Fibroblast of villous mesenchyme (primary cell): ENCODE data around the gene RLF. TPM values are rescaled to one million over a fixed set of nuclear protein-coding genes. Genes with fewer than 3 reads are reported as not detected.

Source experiments
- DNase-seq: peaks from one replicate; pipeline ENCODE4 v3.0.0-alpha.2; 2010; ENCODE audit warnings: low read depth
- H3K4me3 ChIP-seq: 2 replicates; pipeline ENCODE4 v1.5.1; 2011; ENCODE audit warnings: low read depth, mild to moderate bottlenecking, low read length
- CTCF ChIP-seq: IDR thresholded peaks from 2 replicates; pipeline ENCODE4 v1.5.1; 2012; ENCODE audit warnings: low read depth, mild to moderate bottlenecking, low read length; ENCODE audit not compliant: insufficient read depth
- total RNA-seq: library from RNA; depleted of rRNA; stranded (reverse); fragments of >200 nt; gene quantifications from 2 replicates; pipeline ENCODE4 v1.2.3, GENCODE V29; 2012

RLF gene
- total RNA-seq, 1 donor, result 26.3 TPM

- no peak overlapping the region for H3K4me3 ChIP-seq
- no peak for TF ChIP-seq CTCF
- DNase-seq, result no peak
These were observed 71.3 kb downstream of the RLF start for GRCh38 chr1:40232444-40232843.

GRCh38 chr1:40239626-40240025 lies 78.4 kb downstream of the RLF start:
- DNase-seq, result peak; percentile 65
- TF ChIP-seq CTCF, result no peak
- H3K4me3 ChIP-seq, result no peak overlapping the region

- no peak overlapping the region for H3K4me3 ChIP-seq
- no peak for DNase-seq
- no peak for TF ChIP-seq CTCF
These were observed 79.2 kb downstream of the RLF start for GRCh38 chr1:40240390-40240789.

- TF ChIP-seq CTCF, result no peak
- H3K4me3 ChIP-seq, result no peak overlapping the region
- DNase-seq, result no peak
These were observed 80.2 kb downstream of the RLF start for GRCh38 chr1:40241362-40241761.

GRCh38 chr1:40243351-40243750 lies 82.2 kb downstream of the RLF start:
- H3K4me3 ChIP-seq, result no peak overlapping the region
- DNase-seq, result no peak
- no peak for TF ChIP-seq CTCF

GRCh38 chr1:40244138-40244744 lies 83.1 kb downstream of the RLF start:
- DNase-seq, result no peak
- no peak for TF ChIP-seq CTCF
- H3K4me3 ChIP-seq, result no peak overlapping the region

- no peak for DNase-seq
- H3K4me3 ChIP-seq, result no peak overlapping the region
- no peak for TF ChIP-seq CTCF
These were observed 84.5 kb downstream of the RLF start for GRCh38 chr1:40245686-40246085.
